Measurements from ENCODE around the gene PRR27.

DNA sequence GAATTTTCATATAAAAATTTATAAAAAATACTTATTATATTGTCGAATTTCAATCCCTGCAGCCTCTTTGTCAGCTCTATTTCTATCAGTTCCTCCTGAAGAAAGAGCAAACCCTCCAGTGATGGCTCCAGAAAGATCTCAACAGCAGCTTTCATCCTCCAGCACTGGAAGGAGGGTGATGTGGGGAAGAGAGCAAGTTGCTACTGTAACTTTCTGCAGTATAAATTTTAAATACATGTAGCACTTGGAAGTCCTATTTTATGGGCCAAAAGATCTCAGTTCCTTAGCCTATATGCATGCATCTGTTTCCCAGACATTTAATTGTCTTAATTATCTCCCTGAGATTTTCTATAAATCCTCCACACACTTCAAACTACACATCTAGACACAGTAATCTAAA is 27.8 kb downstream of the PRR27 start:
- TF ChIP-seq GATA2 (IDR thresholded peaks at IDR 0.05; ENCODE audit: low read depth, low read length) (no peak), GATA3 (IDR thresholded peaks at IDR 0.05; ENCODE audit: low read depth, low read length) (no peak)
